Testis (tissue), 2 donors: ENCODE results near the gene ISCU.

ENCODE experiments used
- CTCF ChIP-seq, 3 experiments: fragments of 450-650 bp in 2 of 3; fragments of 200-600 bp in 1 of 3; sonication (generic) in 1 of 3; IDR thresholded peaks; one replicate each; pipeline ENCODE4 v1.5.1; 2016 to 2019; ENCODE audit warnings: antibody characterized with exemption in 3 of 3, mild to moderate bottlenecking in 2 of 3, moderate library complexity in 1 of 3
- POLR2A ChIP-seq: fragments of 450-650 bp; IDR thresholded peaks from one replicate; pipeline ENCODE4 v1.6.1; 2017; ENCODE audit warnings: antibody characterized with exemption, mild to moderate bottlenecking, moderate library complexity

- no peak for TF ChIP-seq CTCF (IDR thresholded peaks at IDR 0.05)
- TF ChIP-seq POLR2A, result no peak
Measured at GRCh38 chr12:108514973-108515814, 47.2 kb upstream of the ISCU start, which contains the start of gene FICD.
